HFFc6 (cell line): ENCODE data around the gene PPP1R3F. TPM values are rescaled to one million over a fixed set of nuclear protein-coding genes. Genes with fewer than 3 reads are reported as not detected.
"Not testable (repeated sequence)": the region's sequence is repeated elsewhere in the genome, so short reads cannot be mapped to it uniquely, and the experiment has no call there.

Experiments used
- DNase-seq: peaks from one replicate; pipeline ENCODE4 v3.0.0-alpha.2; 2018
- H3K27ac Mint-ChIP-seq: 2 replicates; pipeline ENCODE4 v1.8.0; 2020; ENCODE audit warnings: mild to moderate bottlenecking, mixed read lengths
- H3K27me3 Mint-ChIP-seq: 2 replicates; pipeline ENCODE4 v1.8.0; 2021; ENCODE audit warnings: mild to moderate bottlenecking, moderate library complexity, mixed read lengths; ENCODE audit not compliant: insufficient read depth
- H3K36me3 Mint-ChIP-seq: 2 replicates; pipeline ENCODE4 v1.8.0; 2021; ENCODE audit warnings: low read depth, mixed read lengths
- H3K4me1 Mint-ChIP-seq: 2 replicates; pipeline ENCODE4 v1.8.0; 2020; ENCODE audit warnings: low read depth, mixed read lengths
- H3K4me3 Mint-ChIP-seq: 2 replicates; pipeline ENCODE4 v1.8.0; 2020; ENCODE audit warnings: mild to moderate bottlenecking, moderate library complexity, mixed read lengths
- H3K9me3 Mint-ChIP-seq: 2 replicates; pipeline ENCODE4 v1.8.0; 2020; ENCODE audit warnings: mild to moderate bottlenecking, mixed read lengths
- total RNA-seq, 6 experiments: library from RNA; stranded (reverse); fragmentation: NEBNext Ultra II Directional; extraction: Animal tissue kit (Norgen Biotek cat#: 25700); gene quantifications; 2 replicates in 1 of 6; 3 replicates in 5 of 6; pipeline ENCODE4 v1.2.3, GENCODE V29; 2021

Gene PPP1R3F
- total RNA-seq, 6 experiments from 2014 or later, result 2.4 to 4.5 (median 4.1) TPM

- not testable (repeated sequence) for H3K27me3 Mint-ChIP-seq, H3K4me1 Mint-ChIP-seq
Observed at GRCh38 chrX:49331282-49331681, 61.7 kb downstream of the PPP1R3F start, which contains the start of gene GAGE13. Gene GAGE13 (plus strand): TSS chrX:49331582. CDS start chrX:49332738, 1,156 bp downstream.

GRCh38 chrX:49331841-49332240, 62.2 kb downstream of the PPP1R3F start:
- not testable (repeated sequence) for H3K27ac Mint-ChIP-seq, H3K4me3 Mint-ChIP-seq, H3K27me3 Mint-ChIP-seq, DNase-seq, H3K9me3 Mint-ChIP-seq, H3K36me3 Mint-ChIP-seq, H3K4me1 Mint-ChIP-seq

More at GRCh38 chrX:49331282-49331681, 61.7 kb downstream of the PPP1R3F start, which contains the start of gene GAGE13:
- H3K9me3 Mint-ChIP-seq, DNase-seq, H3K27ac Mint-ChIP-seq, H3K36me3 Mint-ChIP-seq, H3K4me3 Mint-ChIP-seq: not testable (repeated sequence)

Other genes starting within 250 kb of the PPP1R3F start
- gene TFE3, start 226.4 kb upstream of the PPP1R3F start, total RNA-seq, result 10 to 100 TPM; 76.6 to 89.1 (median 83.9) TPM
- under 1 TPM in 4 of 6 experiments, not detected in 2; 0.05 to 0.62 (median 0.24) TPM for gene CCDC120, start 210.8 kb upstream of the PPP1R3F start, total RNA-seq
- gene PRAF2, start 195.8 kb upstream of the PPP1R3F start, total RNA-seq, result 100 to 1,000 TPM in 1 of 6 experiments, 10 to 100 TPM in 5; 68.0 to 100 (median 76.7) TPM
- gene WDR45, start 189.9 kb upstream of the PPP1R3F start, total RNA-seq, result 10 to 100 TPM; 37.4 to 46.6 (median 41.0) TPM
- gene GPKOW, start 146.1 kb upstream of the PPP1R3F start, total RNA-seq, result 10 to 100 TPM; 20.6 to 27.0 (median 23.7) TPM
- 1 to 10 TPM in 5 of 6 experiments, under 1 TPM in 1; 0.94 to 1.9 (median 1.1) TPM for gene MAGIX, start 107.0 kb upstream of the PPP1R3F start, total RNA-seq
- gene PLP2, start 97.9 kb upstream of the PPP1R3F start, total RNA-seq, result 100 to 1,000 TPM; 163 to 214 (median 178) TPM
- gene PRICKLE3, start 83.4 kb upstream of the PPP1R3F start, total RNA-seq, result 10 to 100 TPM in 3 of 6 experiments, 1 to 10 TPM in 3; 8.0 to 10.7 (median 9.7) TPM
- under 1 TPM; 0.11 to 0.34 (median 0.24) TPM for gene SYP, start 69.6 kb upstream of the PPP1R3F start, total RNA-seq
- gene CACNA1F, start 36.5 kb upstream of the PPP1R3F start, total RNA-seq, result not detected
- 10 to 100 TPM; 12.9 to 16.3 (median 15.1) TPM for gene CCDC22, start 34.3 kb upstream of the PPP1R3F start, total RNA-seq
- under 1 TPM in 3 of 6 experiments, not detected in 3; 0.09 to 0.16 (median 0.14) TPM for gene FOXP3, start 5.1 kb upstream of the PPP1R3F start, total RNA-seq
- gene GAGE10, start 33.9 kb downstream of the PPP1R3F start, total RNA-seq, result not detected
- not detected for gene GAGE12J, start 52.2 kb downstream of the PPP1R3F start, total RNA-seq
- not detected for gene GAGE13, start 61.8 kb downstream of the PPP1R3F start, total RNA-seq